ENCODE results near the gene ROBO1. TPM values are rescaled to one million over a fixed set of nuclear protein-coding genes. Genes with fewer than 3 reads are reported as not detected.

The ROBO1 gene
- total RNA-seq, 1 donor from 2014 or later = 31.7 TPM

GRCh38 chr3:78992830-78993229, 775.0 kb downstream of the ROBO1 start:
- ATAC-seq = no peak
- no peak for DNase-seq (ENCODE audit: low spot score)
- intact Hi-C loops (cut with DNase I) = no loop called here

- no peak for DNase-seq (ENCODE audit: low spot score)
- no peak for ATAC-seq
- intact Hi-C loops (cut with DNase I) = no loop called here
Measured at GRCh38 chr3:78992400-78992799, 775.4 kb downstream of the ROBO1 start.

DNA sequence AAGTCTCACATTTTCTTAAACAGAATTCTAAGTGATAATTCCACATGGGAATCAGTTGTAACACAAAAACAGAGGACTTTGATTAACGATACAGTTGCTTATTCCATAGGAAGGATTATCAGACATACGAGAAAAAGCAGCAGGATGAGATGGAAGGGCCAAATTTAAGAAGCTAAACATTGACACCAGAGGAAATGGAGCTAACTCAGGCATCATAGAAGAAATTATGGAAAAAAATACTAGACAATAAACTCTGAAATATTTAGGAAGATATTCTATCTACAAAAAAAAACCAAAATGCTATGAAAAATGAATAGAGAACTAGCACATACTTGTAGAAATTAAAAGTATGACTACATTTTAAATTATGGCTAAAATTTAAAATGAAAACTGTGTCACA, 776.1 kb downstream of the ROBO1 start:
- ATAC-seq (no peak), DNase-seq (ENCODE audit: low spot score) (no peak)
- intact Hi-C loops (cut with DNase I) = no loop called here

DNA sequence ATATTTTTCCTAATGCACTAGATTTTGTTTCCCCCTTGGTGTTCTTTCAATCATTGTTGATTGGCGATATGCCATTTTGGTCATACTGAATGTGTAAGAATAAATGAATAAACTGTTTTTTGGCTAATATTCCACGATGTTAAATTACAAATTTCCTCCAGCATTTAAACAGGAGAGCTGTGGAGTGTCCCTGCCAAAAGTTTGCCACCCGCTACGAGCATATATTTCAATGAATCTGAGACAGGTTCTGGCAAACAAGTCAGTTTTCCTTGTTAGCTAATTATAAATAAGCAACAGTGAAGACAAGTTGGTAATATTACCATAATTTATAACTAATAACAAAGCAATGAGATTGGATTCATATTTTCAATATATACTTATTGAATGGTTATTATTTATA, 777.6 kb downstream of the ROBO1 start:
- intact Hi-C loops (cut with DNase I) = no loop called here
- DNase-seq (ENCODE audit: low spot score) (no peak), ATAC-seq (no peak)

GRCh38 chr3:78988324-78988723, 779.5 kb downstream of the ROBO1 start:
- ATAC-seq = no peak
- intact Hi-C loops (cut with DNase I) = no loop called here

GRCh38 chr3:78986416-78987101, 781.2 kb downstream of the ROBO1 start:
- no peak for DNase-seq (ENCODE audit: low spot score)
- ATAC-seq = no peak
- intact Hi-C loops (cut with DNase I) = no loop called here

More at GRCh38 chr3:78988324-78988723, 779.5 kb downstream of the ROBO1 start:
- no peak for DNase-seq (ENCODE audit: low spot score)

DNA sequence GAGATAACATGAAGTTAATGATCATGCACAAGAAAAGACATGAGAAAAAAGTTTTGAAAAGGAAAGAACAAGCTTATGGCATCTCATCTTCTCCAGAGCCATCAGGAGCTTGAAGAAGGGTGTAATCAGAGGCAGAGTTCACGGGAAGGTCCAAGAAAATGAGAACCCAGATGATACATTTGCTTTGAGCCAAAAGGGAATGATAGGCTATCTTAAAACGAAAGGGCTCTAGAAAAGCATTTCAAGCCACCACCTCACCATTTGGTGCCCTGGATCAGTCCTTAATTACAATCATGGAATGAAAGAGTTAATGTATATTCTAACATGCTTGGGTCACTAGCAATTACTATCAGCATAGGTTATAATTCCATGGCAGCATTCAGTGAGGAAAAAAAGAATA, 781.8 kb downstream of the ROBO1 start:
- intact Hi-C loops (cut with DNase I) = no loop called here

DNA sequence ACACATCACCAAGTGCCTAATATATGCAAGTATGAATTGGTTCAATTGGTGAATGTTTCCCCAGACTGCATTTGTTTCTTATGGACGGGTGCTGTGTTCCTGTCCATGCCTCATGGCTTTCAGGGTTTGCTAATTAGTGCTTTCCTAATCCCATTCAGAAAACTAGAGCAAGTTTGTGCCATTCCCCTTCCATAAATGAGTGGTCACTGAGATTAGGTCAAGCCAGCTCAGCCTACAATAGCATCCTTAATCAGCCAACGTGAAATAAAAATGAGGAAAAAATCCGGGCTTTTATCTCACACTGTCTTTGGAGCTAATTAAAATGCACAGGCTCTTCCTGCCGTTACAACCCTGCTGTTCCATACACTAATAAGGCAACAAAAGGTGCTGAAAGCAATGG, 788.8 kb downstream of the ROBO1 start:
- ATAC-seq (no peak), DNase-seq (ENCODE audit: low spot score) (no peak)
- intact Hi-C loops (cut with DNase I) = no loop called here

More for the DNA sequence above, 781.8 kb downstream of the ROBO1 start:
- ATAC-seq = no peak
- no peak for DNase-seq (ENCODE audit: low spot score)

DNA sequence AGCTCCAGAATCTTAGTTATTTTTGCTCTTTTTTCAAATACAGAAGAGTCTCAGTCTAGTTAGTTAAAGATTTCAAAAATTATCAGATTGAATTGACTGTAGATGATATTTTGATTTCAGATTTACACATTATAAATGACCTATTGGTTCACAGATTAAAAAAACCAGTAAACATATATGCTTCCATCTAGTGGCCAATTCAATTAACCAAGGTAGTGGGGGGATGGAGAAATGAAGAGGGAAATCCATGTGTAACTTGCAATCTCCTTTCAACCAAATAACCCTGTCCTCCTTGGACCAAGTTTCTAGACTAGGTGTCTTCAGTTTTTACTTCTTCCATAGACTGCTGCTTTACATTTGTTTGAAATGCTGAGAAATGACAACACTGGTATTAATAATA, 789.8 kb downstream of the ROBO1 start:
- intact Hi-C loops (cut with DNase I) = no loop called here
- DNase-seq (ENCODE audit: low spot score) (no peak), ATAC-seq (no peak)

GRCh38 chr3:78977073-78977472, 790.7 kb downstream of the ROBO1 start:
- intact Hi-C loops (cut with DNase I) = no loop called here
- ATAC-seq = no peak
- DNase-seq (ENCODE audit: low spot score) = no peak

DNA sequence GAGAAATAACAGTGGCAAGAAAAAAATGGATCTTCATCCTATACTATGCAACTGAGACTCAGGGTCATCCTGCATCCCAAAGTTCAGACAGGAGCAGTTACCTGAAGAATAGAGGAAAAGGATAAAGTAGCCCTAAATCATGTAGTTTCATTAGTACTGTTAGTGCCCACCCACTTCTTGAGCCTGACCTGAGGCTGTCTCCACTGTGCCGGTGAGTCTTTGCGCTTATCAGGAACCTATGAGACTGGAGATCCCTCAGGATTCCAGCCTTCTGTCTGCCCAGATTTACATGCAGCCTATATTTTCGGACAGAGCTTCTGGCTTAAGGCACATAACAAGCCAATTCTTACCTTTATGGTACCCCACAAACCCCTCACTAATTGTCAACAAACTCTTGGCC, 791.6 kb downstream of the ROBO1 start:
- DNase-seq (ENCODE audit: low spot score) (no peak), ATAC-seq (no peak)
- intact Hi-C loops (cut with DNase I) = no loop called here

- ATAC-seq = no peak
- DNase-seq (ENCODE audit: low spot score) = no peak
- intact Hi-C loops (cut with DNase I) = no loop called here
Measured at GRCh38 chr3:78974181-78974790, 793.5 kb downstream of the ROBO1 start.

DNA sequence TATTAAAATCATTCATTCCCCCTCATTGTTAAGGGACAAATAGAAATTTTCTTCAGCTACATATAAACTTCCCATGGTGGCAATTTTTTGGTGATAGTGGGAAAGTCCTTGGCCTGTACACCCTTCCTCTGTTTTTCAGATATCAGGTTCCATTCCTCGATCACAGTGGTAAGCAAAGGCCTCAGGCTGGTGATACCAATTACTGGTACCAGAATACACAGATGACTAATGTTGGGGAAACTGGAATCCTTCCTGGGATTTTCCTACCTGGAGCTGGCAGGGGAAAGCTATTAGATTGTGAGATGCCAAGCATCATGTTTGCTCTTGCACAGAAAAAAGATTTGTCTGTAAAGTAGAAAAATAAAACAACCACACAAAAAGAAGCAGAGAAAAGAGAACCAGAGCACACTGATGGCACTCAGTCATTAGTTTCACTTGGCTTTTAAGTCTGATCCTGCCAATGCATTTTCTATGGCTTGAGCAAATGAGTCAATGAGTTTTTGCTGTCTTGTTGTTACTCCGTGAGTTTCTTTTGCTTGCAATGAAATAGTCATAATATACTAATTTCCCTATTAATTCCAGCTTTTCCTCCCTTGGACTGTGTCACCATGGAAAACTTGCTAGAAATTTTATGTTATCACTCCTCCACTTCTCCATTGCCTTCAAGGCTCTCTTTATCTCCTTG, 795.0 kb downstream of the ROBO1 start:
- ATAC-seq = no peak
- DNase-seq (ENCODE audit: low spot score) = no peak
- intact Hi-C loops (cut with DNase I) = no loop called here

DNA sequence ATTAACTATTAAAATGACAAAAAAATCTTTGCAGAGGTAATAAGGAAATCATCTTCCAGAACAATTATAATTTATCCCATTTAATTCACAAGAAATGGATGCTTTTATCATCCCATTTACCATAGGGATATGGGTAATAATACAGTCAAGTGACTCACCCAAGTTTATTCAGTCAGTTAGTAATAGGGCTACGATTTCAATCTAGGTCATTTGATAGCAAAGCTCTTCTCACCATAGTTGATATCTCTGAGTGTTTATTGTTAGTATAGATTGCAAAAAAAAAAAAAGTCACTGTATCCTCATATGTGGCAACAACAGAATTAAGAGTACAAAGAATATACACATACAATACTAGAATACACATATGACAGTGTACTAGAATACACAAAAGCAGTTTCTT, 797.1 kb downstream of the ROBO1 start:
- DNase-seq (ENCODE audit: low spot score) (no peak), ATAC-seq (no peak)
- intact Hi-C loops (cut with DNase I) = no loop called here

DNA sequence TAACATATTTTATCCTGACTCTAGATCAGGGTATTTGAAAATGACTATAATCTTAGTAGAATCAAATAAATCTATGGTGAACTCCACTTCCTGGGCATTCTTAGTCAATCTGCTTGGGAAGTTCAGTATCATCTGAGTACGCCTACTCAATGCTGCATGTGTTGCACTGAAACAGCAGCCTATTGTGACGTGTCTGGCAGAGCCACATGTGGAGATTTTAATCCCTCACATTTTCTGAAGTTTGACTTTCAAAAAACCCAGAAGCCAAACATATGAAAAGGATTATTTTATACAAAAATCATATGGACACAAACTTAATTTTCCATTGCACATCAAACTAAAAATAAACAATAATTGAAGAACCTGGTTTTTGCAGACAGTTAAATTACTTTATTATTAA, 798.3 kb downstream of the ROBO1 start:
- DNase-seq (ENCODE audit: low spot score) (no peak), ATAC-seq (peak; percentile 68)
- intact Hi-C loops (cut with DNase I) = no loop called here

DNA sequence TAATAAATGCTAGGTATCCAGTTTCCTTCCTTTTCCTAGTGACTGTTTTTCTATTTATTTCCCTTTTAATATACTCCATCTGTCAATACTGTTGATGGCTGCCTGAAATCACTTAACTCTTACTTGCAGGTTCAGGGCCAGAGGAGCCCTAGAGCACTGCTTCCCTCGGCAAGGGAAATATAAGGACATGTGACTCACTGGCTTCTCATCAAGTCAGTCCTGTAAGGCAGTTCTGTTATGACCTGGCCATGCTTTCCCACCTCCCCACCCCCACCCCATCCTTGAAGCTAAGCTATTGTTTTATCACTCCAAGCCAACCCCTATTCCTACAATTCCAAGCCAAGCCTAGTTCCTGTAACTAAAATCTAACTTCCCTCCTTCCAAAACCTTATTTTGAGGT, 800.7 kb downstream of the ROBO1 start:
- ATAC-seq (no peak), DNase-seq (ENCODE audit: low spot score) (no peak)
- intact Hi-C loops (cut with DNase I) = no loop called here

DNA sequence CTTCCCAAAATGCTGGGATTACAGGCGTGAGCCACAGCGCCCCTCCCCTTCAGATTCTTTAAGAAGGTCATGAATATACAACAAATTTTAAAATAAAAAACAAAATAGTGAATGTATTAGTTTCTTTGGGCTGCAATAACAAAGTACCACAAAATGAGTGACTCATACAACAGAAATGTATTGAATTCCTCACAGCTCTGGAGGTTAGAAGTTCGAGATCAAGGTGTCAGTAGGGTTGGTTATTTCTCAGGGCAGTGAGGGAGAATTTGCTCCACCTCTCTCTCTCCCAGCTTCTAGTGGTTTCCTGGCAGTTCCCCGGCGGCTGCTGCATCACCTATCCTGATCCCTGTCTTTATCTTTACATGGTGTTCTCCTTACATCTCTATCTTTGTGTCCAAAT, 804.0 kb downstream of the ROBO1 start:
- intact Hi-C loops (cut with DNase I) = no loop called here
- DNase-seq (ENCODE audit: low spot score) (no peak), ATAC-seq (no peak)

GRCh38 chr3:78957456-78957855, 810.3 kb downstream of the ROBO1 start:
- DNase-seq (ENCODE audit: low spot score) = no peak
- ATAC-seq = no peak
- intact Hi-C loops (cut with DNase I) = no loop called here

DNA sequence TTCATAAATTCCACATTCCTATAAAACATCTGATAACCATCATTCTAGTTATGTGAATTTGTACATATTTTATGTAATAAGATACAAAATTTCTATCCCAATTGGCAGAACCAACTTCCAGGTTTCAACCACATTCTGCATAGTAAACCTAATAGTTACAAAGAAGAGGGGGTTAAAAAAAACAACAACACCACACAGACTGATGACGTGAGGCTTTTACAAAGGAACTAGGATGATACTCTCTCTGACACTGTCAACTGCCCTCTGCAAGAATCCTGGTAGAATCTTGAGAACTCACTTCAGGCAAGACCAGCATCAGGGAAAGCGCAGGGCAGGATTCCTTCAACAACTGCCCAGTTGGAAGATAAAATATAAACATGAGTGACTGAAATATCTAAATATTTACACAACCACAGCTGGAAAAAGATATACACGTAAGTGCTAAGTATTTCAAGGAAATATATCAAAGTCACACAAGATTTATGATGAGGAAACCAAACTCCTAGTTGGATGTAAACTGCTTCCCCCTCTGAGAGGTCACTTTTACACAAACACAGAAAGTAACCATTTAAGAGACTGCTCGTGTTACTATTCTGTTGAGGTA, 816.4 kb downstream of the ROBO1 start:
- ATAC-seq (no peak), DNase-seq (ENCODE audit: low spot score) (no peak)
- intact Hi-C loops (cut with DNase I) = no loop called here

- no peak for DNase-seq (ENCODE audit: low spot score)
- intact Hi-C loops (cut with DNase I) = no loop called here
- ATAC-seq = peak; percentile 86
Measured at GRCh38 chr3:78941587-78941986, 826.2 kb downstream of the ROBO1 start.

Measured in sciatic nerve (tissue), 2 donors.